ENCODE results near the gene JUN.

JUN gene

GRCh38 chr1:58746182-58746581 is 37.7 kb downstream of the JUN start:
- Mint-ChIP-seq H3K27me3 (ENCODE audit: low read depth) (peaks cover 4% of the 10 kb centered on the region), H3K4me3 (no peak overlapping the region), H3K9me3 (peaks cover 2% of the 10 kb centered on the region), H3K36me3 (ENCODE audit: low read depth) (no peaks in the 10 kb centered on the region), H3K4me1 (peaks cover 19% of the 10 kb centered on the region), H3K27ac (no peak overlapping the region)
- no peak for TF ChIP-seq CTCF (IDR thresholded peaks at IDR 0.05; ENCODE audit: unreplicated experiment in 3 of 3)

- peak overlapping the region in 1 of 3 experiments; percentile 4 for H3K27ac Mint-ChIP-seq
- H3K4me1 Mint-ChIP-seq: peaks cover 19% of the 10 kb centered on the region
- H3K4me3 Mint-ChIP-seq: no peak overlapping the region
- no peaks in the 10 kb centered on the region for H3K36me3 Mint-ChIP-seq (ENCODE audit: low read depth)
- H3K9me3 Mint-ChIP-seq: peaks cover 2% of the 10 kb centered on the region
- TF ChIP-seq CTCF (IDR thresholded peaks at IDR 0.05; ENCODE audit: unreplicated experiment in 3 of 3): no peak
- H3K27me3 Mint-ChIP-seq (ENCODE audit: low read depth): peaks cover 8% of the 10 kb centered on the region
Observed at GRCh38 chr1:58745666-58746065, 38.2 kb downstream of the JUN start.

GRCh38 chr1:58745117-58745516 is 38.7 kb downstream of the JUN start:
- peak overlapping the region in 1 of 3 experiments; percentile 16 for H3K27ac Mint-ChIP-seq
- H3K36me3 Mint-ChIP-seq (ENCODE audit: low read depth): no peaks in the 10 kb centered on the region
- H3K27me3 Mint-ChIP-seq (ENCODE audit: low read depth): peaks cover 8% of the 10 kb centered on the region
- H3K4me3 Mint-ChIP-seq: no peak overlapping the region
- peaks cover 25% of the 10 kb centered on the region for H3K4me1 Mint-ChIP-seq
- H3K9me3 Mint-ChIP-seq: peaks cover 2% of the 10 kb centered on the region
- no peak for TF ChIP-seq CTCF (IDR thresholded peaks at IDR 0.05; ENCODE audit: unreplicated experiment in 3 of 3)

GRCh38 chr1:58741678-58742553 is 41.9 kb downstream of the JUN start:
- H3K36me3 Mint-ChIP-seq (ENCODE audit: low read depth): no peaks in the 10 kb centered on the region
- TF ChIP-seq CTCF (IDR thresholded peaks at IDR 0.05; ENCODE audit: unreplicated experiment in 3 of 3): no peak
- H3K4me3 Mint-ChIP-seq: no peak overlapping the region
- H3K4me1 Mint-ChIP-seq: peaks cover 24% of the 10 kb centered on the region
- H3K27ac Mint-ChIP-seq: peak overlapping the region in 1 of 3 experiments; percentile 49
- H3K9me3 Mint-ChIP-seq: peaks cover 2% of the 10 kb centered on the region
- H3K27me3 Mint-ChIP-seq (ENCODE audit: low read depth): peaks cover 8% of the 10 kb centered on the region

GRCh38 chr1:58739856-58740466 is 43.9 kb downstream of the JUN start:
- Mint-ChIP-seq H3K4me3 (no peak overlapping the region), H3K27ac (peak overlapping the region in 2 of 3 experiments; percentile 55 to 73), H3K9me3 (peaks cover 2% of the 10 kb centered on the region), H3K27me3 (ENCODE audit: low read depth) (peaks cover 8% of the 10 kb centered on the region), H3K4me1 (peaks cover 18% of the 10 kb centered on the region), H3K36me3 (ENCODE audit: low read depth) (no peaks in the 10 kb centered on the region)
- peak; percentile 85 to 93 (median 86) for TF ChIP-seq CTCF (IDR thresholded peaks at IDR 0.05; ENCODE audit: unreplicated experiment in 3 of 3)
